ENCODE measurements around the gene MSRB1. TPM values are rescaled to one million over a fixed set of nuclear protein-coding genes. Genes with fewer than 3 reads are reported as not detected.

The MSRB1 gene
- total RNA-seq, 2 donors from 2014 or later, result 20.6 to 23.5 TPM

- Mint-ChIP-seq H3K4me1 (peaks cover 1% of the 10 kb centered on the region), H3K4me3 (peak overlapping the region; percentile 53), H3K9me3 (no peaks in the 10 kb centered on the region), H3K27me3 (ENCODE audit: insufficient read depth) (peaks cover 41% of the 10 kb centered on the region), H3K36me3 (ENCODE audit: low read depth) (peaks cover 10% of the 10 kb centered on the region), H3K27ac (no peak overlapping the region)
- H3K9ac ChIP-seq (ENCODE audit: extremely low read depth, low read length, poor library complexity, severe bottlenecking), result no peak overlapping the region
- peaks cover 3% of the 10 kb centered on the region for H3K4me1 ChIP-seq (ENCODE audit: control insufficient read depth, insufficient read depth, low read length)
- 25 to 32% methylated on average over 22 of the region's 22 CpGs for WGBS, 2 experiments (ENCODE audit: insufficient coverage in 1 of 2, insufficient read length in 1 of 2)
- no peaks in the 10 kb centered on the region for H3K9me3 ChIP-seq (ENCODE audit: control insufficient read depth, low read length)
- TF ChIP-seq, protein P1, sequence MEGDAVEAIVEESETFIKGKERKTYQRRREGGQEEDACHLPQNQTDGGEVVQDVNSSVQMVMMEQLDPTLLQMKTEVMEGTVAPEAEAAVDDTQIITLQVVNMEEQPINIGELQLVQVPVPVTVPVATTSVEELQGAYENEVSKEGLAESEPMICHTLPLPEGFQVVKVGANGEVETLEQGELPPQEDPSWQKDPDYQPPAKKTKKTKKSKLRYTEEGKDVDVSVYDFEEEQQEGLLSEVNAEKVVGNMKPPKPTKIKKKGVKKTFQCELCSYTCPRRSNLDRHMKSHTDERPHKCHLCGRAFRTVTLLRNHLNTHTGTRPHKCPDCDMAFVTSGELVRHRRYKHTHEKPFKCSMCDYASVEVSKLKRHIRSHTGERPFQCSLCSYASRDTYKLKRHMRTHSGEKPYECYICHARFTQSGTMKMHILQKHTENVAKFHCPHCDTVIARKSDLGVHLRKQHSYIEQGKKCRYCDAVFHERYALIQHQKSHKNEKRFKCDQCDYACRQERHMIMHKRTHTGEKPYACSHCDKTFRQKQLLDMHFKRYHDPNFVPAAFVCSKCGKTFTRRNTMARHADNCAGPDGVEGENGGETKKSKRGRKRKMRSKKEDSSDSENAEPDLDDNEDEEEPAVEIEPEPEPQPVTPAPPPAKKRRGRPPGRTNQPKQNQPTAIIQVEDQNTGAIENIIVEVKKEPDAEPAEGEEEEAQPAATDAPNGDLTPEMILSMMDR (conservative IDR thresholded peaks at IDR 0.05), result no peak
- H3K4me3 ChIP-seq (ENCODE audit: low read length), result no peak overlapping the region
- DNase-seq, result no peak
- peaks cover 37% of the 10 kb centered on the region for H3K27me3 ChIP-seq (ENCODE audit: control insufficient read depth, insufficient read depth, low read length, poor library complexity, severe bottlenecking)
- no peak overlapping the region for H3K27ac ChIP-seq (ENCODE audit: low read depth, low read length)
- peaks cover 7% of the 10 kb centered on the region for H3K36me3 ChIP-seq (ENCODE audit: control insufficient read depth, insufficient read depth, low read length)
Measured at GRCh38 chr16:1991588-1991947, 48.6 kb upstream of the MSRB1 start.

DNA sequence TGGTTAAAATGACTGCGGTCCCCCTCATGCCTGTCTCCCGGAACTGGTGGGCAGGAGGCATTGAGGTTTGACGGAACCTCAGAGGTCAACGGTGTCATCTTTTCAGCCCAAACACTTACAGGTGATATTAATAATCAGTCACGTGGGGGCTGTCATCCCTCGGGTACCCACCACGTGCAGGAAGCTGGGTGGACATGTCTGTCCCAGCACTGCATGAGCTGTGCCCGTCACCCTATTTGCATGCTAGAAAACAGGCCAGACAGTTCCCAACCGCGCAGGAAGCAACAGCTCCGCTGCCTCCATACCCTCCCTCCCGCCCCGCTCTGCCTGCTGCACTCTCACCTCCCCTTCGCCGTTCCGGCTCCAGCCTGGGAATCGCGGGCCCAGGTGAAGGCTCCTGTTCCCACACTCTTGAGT lies 48.1 kb upstream of the MSRB1 start:
- Mint-ChIP-seq H3K36me3 (ENCODE audit: low read depth) (peaks cover 14% of the 10 kb centered on the region), H3K9me3 (no peaks in the 10 kb centered on the region), H3K4me3 (peak overlapping the region; percentile 53), H3K27me3 (ENCODE audit: insufficient read depth) (peaks cover 41% of the 10 kb centered on the region), H3K4me1 (peaks cover 1% of the 10 kb centered on the region), H3K27ac (no peak overlapping the region)
- Histone ChIP-seq H3K4me3 (ENCODE audit: low read length) (peak overlapping the region; percentile 80), H3K4me1 (ENCODE audit: control insufficient read depth, insufficient read depth, low read length) (peaks cover 3% of the 10 kb centered on the region), H3K27ac (ENCODE audit: low read depth, low read length) (no peak overlapping the region), H3K9me3 (ENCODE audit: control insufficient read depth, low read length) (no peaks in the 10 kb centered on the region), H3K9ac (ENCODE audit: extremely low read depth, low read length, poor library complexity, severe bottlenecking) (no peak overlapping the region), H3K36me3 (ENCODE audit: control insufficient read depth, insufficient read depth, low read length) (peaks cover 11% of the 10 kb centered on the region), H3K27me3 (ENCODE audit: control insufficient read depth, insufficient read depth, low read length, poor library complexity, severe bottlenecking) (peaks cover 37% of the 10 kb centered on the region)
- peak; percentile 69 for DNase-seq
- 16 to 27% methylated on average over 14 to 18 of the region's 18 CpGs for WGBS, 2 experiments (ENCODE audit: insufficient coverage in 1 of 2, insufficient read length in 1 of 2)
- TF ChIP-seq, protein P1 (conservative IDR thresholded peaks at IDR 0.05), result no peak

- H3K4me1 ChIP-seq (ENCODE audit: control insufficient read depth, insufficient read depth, low read length), result peaks cover 3% of the 10 kb centered on the region
- peak overlapping the region; percentile 30 for H3K9ac ChIP-seq (ENCODE audit: extremely low read depth, low read length, poor library complexity, severe bottlenecking)
- H3K9me3 Mint-ChIP-seq, result no peaks in the 10 kb centered on the region
- peaks cover 17% of the 10 kb centered on the region for H3K36me3 ChIP-seq (ENCODE audit: control insufficient read depth, insufficient read depth, low read length)
- peaks cover 13% of the 10 kb centered on the region for H3K36me3 Mint-ChIP-seq (ENCODE audit: low read depth)
- H3K27ac ChIP-seq (ENCODE audit: low read depth, low read length), result no peak overlapping the region
- peak overlapping the region; percentile 80 for H3K4me3 ChIP-seq (ENCODE audit: low read length)
- H3K27me3 Mint-ChIP-seq (ENCODE audit: insufficient read depth), result peaks cover 41% of the 10 kb centered on the region
- TF ChIP-seq, protein P1 (conservative IDR thresholded peaks at IDR 0.05), result no peak
- 4 to 7% methylated on average over 13 to 46 of the region's 50 CpGs for WGBS, 2 experiments (ENCODE audit: insufficient coverage in 1 of 2, insufficient read length in 1 of 2)
- DNase-seq, result peak; percentile 90
- no peaks in the 10 kb centered on the region for H3K9me3 ChIP-seq (ENCODE audit: control insufficient read depth, low read length)
- peak overlapping the region; percentile 53 for H3K4me3 Mint-ChIP-seq
- H3K27ac Mint-ChIP-seq, result no peak overlapping the region
- peaks cover 1% of the 10 kb centered on the region for H3K4me1 Mint-ChIP-seq
- peaks cover 37% of the 10 kb centered on the region for H3K27me3 ChIP-seq (ENCODE audit: control insufficient read depth, insufficient read depth, low read length, poor library complexity, severe bottlenecking)
Measured at GRCh38 chr16:1990351-1991134, 47.5 kb upstream of the MSRB1 start.

All from endodermal cell (in vitro differentiated cells).